Neural cell (in vitro differentiated cells): ENCODE measurements around the gene SLC2A2. TPM values are rescaled to one million over a fixed set of nuclear protein-coding genes. Genes with fewer than 3 reads are reported as not detected.

Experiments used
- polyA plus RNA-seq: library from polyadenylated mRNA; depleted of rRNA; stranded (reverse); fragments of >200 nt; gene quantifications from 2 replicates; pipeline ENCODE4 v1.2.3, GENCODE V29; 2014
- small RNA-seq, 3 experiments: library from RNA; depleted of rRNA; stranded (forward); fragments of <200 nt; gene quantifications; one replicate each; pipeline ENCODE3, GENCODE V24; 2012

The SLC2A2 gene
- polyA plus RNA-seq, 1 donor from 2014 or later, result not detected

Small RNA genes within 50 kb of the gene (small RNA-seq; reads per million reads assigned to genes)
- gene RNU1-70P, result 0 to 0.98 (median 0.06) reads per million in 3 experiments

Other genes starting within 250 kb of the SLC2A2 start
- 86.6 and 96.5 TPM in 2 replicates for gene RPL22L1, start 156.5 kb downstream of the SLC2A2 start, polyA plus RNA-seq
- gene EIF5A2, start 118.1 kb downstream of the SLC2A2 start, polyA plus RNA-seq, result 0.36 and 0.94 TPM in 2 replicates